ENCODE measurements around the gene ZSCAN5B.

The ZSCAN5B gene

DNA sequence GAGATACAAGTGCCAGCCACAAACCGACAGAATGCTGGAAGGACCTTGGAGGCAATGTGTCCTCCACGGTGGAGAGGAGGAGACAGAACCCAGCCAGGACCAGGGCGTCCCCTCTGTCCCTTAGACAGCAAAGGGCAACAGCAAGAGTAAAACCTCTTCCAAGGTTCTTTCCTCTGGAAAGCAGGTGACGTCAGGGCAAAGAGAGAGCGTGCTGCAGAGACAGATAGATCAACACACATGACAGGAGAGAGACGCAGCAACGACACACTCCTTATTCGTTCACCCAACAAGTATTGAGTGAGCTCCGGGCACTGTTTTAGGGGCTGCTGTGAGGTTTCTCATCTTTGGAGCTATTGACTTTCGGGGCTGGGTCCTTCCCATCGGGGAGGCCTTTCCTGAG lies 23.0 kb downstream of the ZSCAN5B start:
- no peaks in the 10 kb centered on the region for H3K9me3 ChIP-seq
- H3K36me3 ChIP-seq, result no peaks in the 10 kb centered on the region
- no peak overlapping the region for H3K27ac ChIP-seq
- peaks cover 34% of the 10 kb centered on the region for H3K4me1 ChIP-seq
- TF ChIP-seq Cebpa-rat (IDR thresholded peaks at IDR 0.05), result no peak
- H3K4me2 ChIP-seq, result no peak overlapping the region
- no peaks in the 10 kb centered on the region for H3K27me3 ChIP-seq
- no peak overlapping the region for H3K9ac ChIP-seq
- no peak overlapping the region for H3K4me3 ChIP-seq
- H4K20me1 ChIP-seq, result no peaks in the 10 kb centered on the region

GRCh38 chr19:56174086-56174485 lies 23.5 kb downstream of the ZSCAN5B start:
- Histone ChIP-seq H3K36me3 (no peaks in the 10 kb centered on the region), H3K27me3 (no peaks in the 10 kb centered on the region), H3K4me3 (no peak overlapping the region), H3K27ac (no peak overlapping the region), H3K4me1 (peaks cover 34% of the 10 kb centered on the region), H3K9me3 (no peaks in the 10 kb centered on the region), H3K9ac (no peak overlapping the region), H4K20me1 (no peaks in the 10 kb centered on the region), H3K4me2 (no peak overlapping the region)
- TF ChIP-seq Cebpa-rat (IDR thresholded peaks at IDR 0.05), result no peak

GRCh38 chr19:56170261-56170660 lies 27.3 kb downstream of the ZSCAN5B start:
- Histone ChIP-seq H3K36me3 (no peaks in the 10 kb centered on the region), H3K4me2 (no peak overlapping the region), H3K27me3 (no peaks in the 10 kb centered on the region), H3K4me1 (peaks cover 17% of the 10 kb centered on the region), H3K9ac (no peak overlapping the region), H3K27ac (no peak overlapping the region), H4K20me1 (no peaks in the 10 kb centered on the region), H3K4me3 (no peak overlapping the region), H3K9me3 (no peaks in the 10 kb centered on the region)
- TF ChIP-seq Cebpa-rat (IDR thresholded peaks at IDR 0.05), result no peak

- Histone ChIP-seq H3K4me2 (no peak overlapping the region), H3K4me1 (peaks cover 34% of the 10 kb centered on the region), H4K20me1 (peaks cover 22% of the 10 kb centered on the region), H3K27ac (no peak overlapping the region), H3K27me3 (no peaks in the 10 kb centered on the region), H3K9ac (no peak overlapping the region), H3K36me3 (peaks cover 8% of the 10 kb centered on the region; the same call in 1 of the 2 replicates), H3K4me3 (no peak overlapping the region), H3K9me3 (no peaks in the 10 kb centered on the region)
- no peak for TF ChIP-seq Cebpa-rat (IDR thresholded peaks at IDR 0.05)
These were observed 30.5 kb downstream of the ZSCAN5B start for GRCh38 chr19:56167064-56167578.

- Histone ChIP-seq H3K27me3 (no peaks in the 10 kb centered on the region), H3K4me1 (peaks cover 39% of the 10 kb centered on the region), H3K36me3 (peaks cover 48% of the 10 kb centered on the region), H3K4me3 (no peak overlapping the region), H3K9ac (no peak overlapping the region), H4K20me1 (peaks cover 42% of the 10 kb centered on the region), H3K27ac (no peak overlapping the region), H3K4me2 (peak overlapping the region; percentile 66), H3K9me3 (no peaks in the 10 kb centered on the region)
- TF ChIP-seq Cebpa-rat (IDR thresholded peaks at IDR 0.05), result no peak
These were observed 34.5 kb downstream of the ZSCAN5B start for GRCh38 chr19:56163097-56163496.

DNA sequence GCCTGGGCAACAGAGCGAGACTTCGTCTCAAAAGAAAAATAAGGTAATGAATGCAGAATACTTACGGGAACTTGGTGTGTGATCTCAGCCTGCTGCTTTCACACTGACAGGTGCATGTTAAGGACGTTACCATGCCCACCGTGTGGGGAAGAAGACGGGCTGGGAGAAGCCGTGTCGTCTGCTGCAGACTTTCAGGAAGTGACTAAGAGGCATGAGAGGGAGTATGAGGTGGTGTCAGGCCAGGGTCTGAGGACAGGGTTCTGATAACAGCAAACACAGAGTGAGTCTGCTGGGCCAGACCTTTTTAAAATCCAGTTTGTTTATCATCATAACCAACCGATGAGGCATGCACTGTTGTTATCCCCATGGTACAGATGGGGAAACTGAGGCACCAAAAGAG lies 35.3 kb downstream of the ZSCAN5B start:
- Histone ChIP-seq H3K4me2 (peak overlapping the region; percentile 66), H3K27ac (no peak overlapping the region), H3K36me3 (peaks cover 57% of the 10 kb centered on the region), H3K9ac (no peak overlapping the region), H4K20me1 (peaks cover 46% of the 10 kb centered on the region), H3K4me1 (peaks cover 47% of the 10 kb centered on the region), H3K9me3 (no peaks in the 10 kb centered on the region), H3K4me3 (no peak overlapping the region), H3K27me3 (no peaks in the 10 kb centered on the region)
- TF ChIP-seq Cebpa-rat (IDR thresholded peaks at IDR 0.05), result no peak

DNA sequence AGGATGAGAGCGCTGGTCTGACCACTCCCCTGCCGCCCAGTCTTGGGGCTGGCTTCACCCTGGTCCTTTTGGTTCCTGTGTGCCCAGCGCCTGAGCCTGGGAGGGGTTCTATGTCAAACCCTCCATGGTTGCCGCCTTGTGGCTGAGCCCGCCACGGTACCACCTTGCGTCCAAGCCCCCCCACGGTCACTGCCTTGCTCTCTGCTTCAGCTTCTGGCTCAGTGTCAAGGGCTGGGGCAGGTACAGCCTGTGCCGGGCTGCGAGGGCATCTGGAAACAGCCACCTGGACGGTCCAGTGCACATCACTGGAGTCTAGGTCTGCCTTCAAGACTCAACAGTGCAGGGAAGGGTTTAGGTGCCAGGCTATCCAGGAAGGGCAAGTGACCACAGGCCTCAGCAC lies 36.0 kb downstream of the ZSCAN5B start:
- H4K20me1 ChIP-seq, result peaks cover 53% of the 10 kb centered on the region
- H3K36me3 ChIP-seq, result peaks cover 64% of the 10 kb centered on the region
- no peaks in the 10 kb centered on the region for H3K27me3 ChIP-seq
- no peak for TF ChIP-seq Cebpa-rat (IDR thresholded peaks at IDR 0.05)
- H3K9me3 ChIP-seq, result no peaks in the 10 kb centered on the region
- H3K4me1 ChIP-seq, result peaks cover 47% of the 10 kb centered on the region
- no peak overlapping the region for H3K4me3 ChIP-seq
- no peak overlapping the region for H3K9ac ChIP-seq
- H3K4me2 ChIP-seq, result peak overlapping the region; percentile 66
- no peak overlapping the region for H3K27ac ChIP-seq

DNA sequence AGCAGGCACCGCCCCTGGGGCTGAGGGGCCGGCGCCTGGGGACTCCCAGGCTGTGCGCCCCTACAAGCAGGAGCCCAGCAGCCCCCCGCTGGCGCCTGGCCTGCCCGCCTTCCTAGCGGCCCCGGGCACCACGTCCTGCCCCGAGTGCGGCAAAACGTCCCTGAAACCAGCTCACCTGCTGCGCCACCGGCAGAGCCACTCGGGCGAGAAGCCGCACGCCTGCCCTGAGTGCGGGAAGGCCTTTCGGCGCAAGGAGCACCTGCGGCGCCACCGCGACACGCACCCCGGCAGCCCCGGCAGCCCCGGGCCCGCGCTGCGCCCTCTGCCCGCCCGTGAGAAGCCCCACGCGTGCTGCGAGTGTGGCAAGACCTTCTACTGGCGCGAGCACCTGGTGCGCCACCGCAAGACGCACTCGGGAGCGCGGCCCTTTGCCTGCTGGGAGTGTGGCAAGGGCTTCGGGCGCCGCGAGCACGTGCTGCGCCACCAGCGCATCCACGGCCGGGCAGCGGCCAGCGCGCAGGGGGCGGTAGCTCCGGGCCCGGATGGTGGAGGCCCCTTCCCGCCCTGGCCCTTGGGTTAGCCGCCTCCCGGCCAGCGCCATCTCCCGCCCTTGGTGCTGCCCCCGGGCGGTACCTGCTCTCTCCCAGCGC lies 37.8 kb downstream of the ZSCAN5B start:
- H3K27me3 ChIP-seq, result no peaks in the 10 kb centered on the region
- no peak overlapping the region for H3K4me3 ChIP-seq
- no peak overlapping the region for H3K9ac ChIP-seq
- no peak overlapping the region for H3K4me2 ChIP-seq
- peaks cover 70% of the 10 kb centered on the region for H4K20me1 ChIP-seq
- no peaks in the 10 kb centered on the region for H3K9me3 ChIP-seq
- H3K36me3 ChIP-seq, result peaks cover 82% of the 10 kb centered on the region
- H3K27ac ChIP-seq, result no peak overlapping the region
- no peak for TF ChIP-seq Cebpa-rat (IDR thresholded peaks at IDR 0.05)
- H3K4me1 ChIP-seq, result peaks cover 52% of the 10 kb centered on the region

- Histone ChIP-seq H3K4me3 (no peak overlapping the region), H3K36me3 (peaks cover 88% of the 10 kb centered on the region), H3K27ac (no peak overlapping the region), H4K20me1 (peaks cover 73% of the 10 kb centered on the region), H3K4me2 (no peak overlapping the region), H3K9ac (no peak overlapping the region), H3K27me3 (no peaks in the 10 kb centered on the region), H3K9me3 (no peaks in the 10 kb centered on the region), H3K4me1 (peaks cover 45% of the 10 kb centered on the region)
- TF ChIP-seq Cebpa-rat (IDR thresholded peaks at IDR 0.05), result no peak
These were observed 38.5 kb downstream of the ZSCAN5B start for GRCh38 chr19:56159009-56159559.

DNA sequence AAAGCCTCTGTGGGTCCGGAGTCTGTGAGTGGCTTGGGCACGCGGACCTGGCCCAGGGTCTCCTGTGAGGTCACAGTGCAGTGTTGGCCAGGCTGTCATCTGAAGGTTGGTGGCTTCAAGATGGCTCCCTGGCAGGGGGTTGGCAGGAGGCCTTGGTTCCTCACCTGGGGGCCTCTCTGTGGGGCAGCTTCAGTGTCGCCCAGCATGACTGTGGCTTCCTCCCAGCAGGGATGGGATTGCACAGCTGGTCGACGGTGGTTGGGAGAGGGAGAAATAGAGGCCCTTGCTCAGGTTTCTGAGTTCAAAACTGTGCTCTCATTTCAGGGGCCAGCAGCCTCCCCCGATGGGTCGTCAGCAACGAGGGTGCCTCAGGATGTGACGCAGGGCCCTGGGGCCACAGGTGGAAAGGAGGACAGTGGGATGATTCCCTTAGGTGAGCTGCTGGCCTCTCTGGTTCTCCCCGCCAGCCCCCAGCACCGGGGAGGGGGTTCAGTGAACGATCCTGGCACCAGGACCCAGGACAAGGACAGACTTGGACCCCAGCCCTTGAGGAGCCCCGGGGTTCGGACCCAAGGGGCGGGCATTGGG lies 39.3 kb downstream of the ZSCAN5B start:
- peaks cover 73% of the 10 kb centered on the region for H4K20me1 ChIP-seq
- H3K9me3 ChIP-seq, result no peaks in the 10 kb centered on the region
- no peak for TF ChIP-seq Cebpa-rat (IDR thresholded peaks at IDR 0.05)
- no peak overlapping the region for H3K4me3 ChIP-seq
- H3K4me2 ChIP-seq, result no peak overlapping the region
- H3K27me3 ChIP-seq, result no peaks in the 10 kb centered on the region
- no peak overlapping the region for H3K9ac ChIP-seq
- H3K4me1 ChIP-seq, result peaks cover 37% of the 10 kb centered on the region
- peaks cover 97% of the 10 kb centered on the region for H3K36me3 ChIP-seq
- no peak overlapping the region for H3K27ac ChIP-seq

Data from BLaER1 (cell line).